Right lobe of liver (tissue), 4 donors: ENCODE data around the gene ARHGEF7.

Experiments
- POLR2A ChIP-seq: fragments of 450-650 bp; IDR thresholded peaks from one replicate; pipeline ENCODE4 v1.6.1; 2017; ENCODE audit warnings: antibody characterized with exemption, mild to moderate bottlenecking
- TF ChIP-seq, protein P1 (sequence below), 4 donors: fragments of 200-600 bp in 3 of 4; fragments of 450-650 bp in 1 of 4; IDR thresholded peaks; one replicate each; pipeline versions ENCODE4 v1.5.1 to v1.8.0; 2016 to 2022; ENCODE audit warnings: antibody characterized with exemption in 4 of 4, mild to moderate bottlenecking in 2 of 4
- donor health status: DM: no; HTN: no; CAD: no.
- donor health status: DM: no; HTN: no; CAD: no.
- donor health status: DM: no; HTN: yes; CAD: no.

DNA sequence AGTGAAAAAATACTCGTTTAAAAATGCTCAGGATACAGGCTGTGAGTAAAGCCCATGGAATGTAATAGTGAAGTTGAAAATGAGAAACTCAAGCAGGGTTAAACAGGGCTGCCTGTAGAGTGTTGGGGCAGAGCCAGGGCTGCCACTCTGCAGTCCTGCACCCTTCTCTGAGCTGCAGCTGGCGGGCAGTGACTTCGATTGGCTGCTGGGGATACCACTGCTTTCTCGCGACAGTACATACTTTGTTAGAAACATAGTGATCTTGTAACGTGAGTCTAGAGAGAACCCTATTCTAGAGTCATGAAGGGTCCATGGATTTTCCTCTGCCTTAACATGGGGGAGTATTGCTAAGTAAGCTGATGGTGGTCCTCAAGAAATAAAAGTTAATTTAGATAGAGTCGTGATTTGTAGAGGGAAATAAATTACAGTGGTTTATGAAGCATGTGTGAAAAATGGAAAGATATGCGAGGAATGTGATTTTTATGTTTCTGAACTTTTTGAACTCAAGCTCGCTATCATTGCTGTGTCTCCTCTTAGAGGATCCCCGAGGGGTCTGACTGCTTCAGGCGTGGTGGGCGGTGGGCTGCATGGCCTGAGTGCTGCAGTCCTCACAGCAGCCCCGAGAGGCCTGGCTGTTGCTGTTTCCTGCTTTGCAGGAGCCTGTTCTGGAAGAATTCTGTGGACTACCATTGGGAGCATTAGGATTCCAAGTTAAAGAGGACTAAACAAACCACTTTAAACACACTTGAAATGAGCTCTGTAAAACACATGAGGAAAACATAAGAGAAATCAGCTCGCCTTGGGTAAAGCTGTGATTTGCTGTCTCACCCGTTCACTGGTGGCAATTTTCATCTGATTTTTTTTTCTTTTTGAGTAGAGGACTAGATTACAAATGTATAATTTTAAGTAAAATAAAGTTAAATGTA is 95.7 kb downstream of the ARHGEF7 start:
- TF ChIP-seq, protein P1, sequence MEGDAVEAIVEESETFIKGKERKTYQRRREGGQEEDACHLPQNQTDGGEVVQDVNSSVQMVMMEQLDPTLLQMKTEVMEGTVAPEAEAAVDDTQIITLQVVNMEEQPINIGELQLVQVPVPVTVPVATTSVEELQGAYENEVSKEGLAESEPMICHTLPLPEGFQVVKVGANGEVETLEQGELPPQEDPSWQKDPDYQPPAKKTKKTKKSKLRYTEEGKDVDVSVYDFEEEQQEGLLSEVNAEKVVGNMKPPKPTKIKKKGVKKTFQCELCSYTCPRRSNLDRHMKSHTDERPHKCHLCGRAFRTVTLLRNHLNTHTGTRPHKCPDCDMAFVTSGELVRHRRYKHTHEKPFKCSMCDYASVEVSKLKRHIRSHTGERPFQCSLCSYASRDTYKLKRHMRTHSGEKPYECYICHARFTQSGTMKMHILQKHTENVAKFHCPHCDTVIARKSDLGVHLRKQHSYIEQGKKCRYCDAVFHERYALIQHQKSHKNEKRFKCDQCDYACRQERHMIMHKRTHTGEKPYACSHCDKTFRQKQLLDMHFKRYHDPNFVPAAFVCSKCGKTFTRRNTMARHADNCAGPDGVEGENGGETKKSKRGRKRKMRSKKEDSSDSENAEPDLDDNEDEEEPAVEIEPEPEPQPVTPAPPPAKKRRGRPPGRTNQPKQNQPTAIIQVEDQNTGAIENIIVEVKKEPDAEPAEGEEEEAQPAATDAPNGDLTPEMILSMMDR (IDR thresholded peaks at IDR 0.05) = no peak
- TF ChIP-seq POLR2A = no peak
